ENCODE results near the gene SH3PXD2A.
"Not testable (repeated sequence)": the region's sequence is repeated elsewhere in the genome, so short reads cannot be mapped to it uniquely, and the experiment has no call there.

DNA sequence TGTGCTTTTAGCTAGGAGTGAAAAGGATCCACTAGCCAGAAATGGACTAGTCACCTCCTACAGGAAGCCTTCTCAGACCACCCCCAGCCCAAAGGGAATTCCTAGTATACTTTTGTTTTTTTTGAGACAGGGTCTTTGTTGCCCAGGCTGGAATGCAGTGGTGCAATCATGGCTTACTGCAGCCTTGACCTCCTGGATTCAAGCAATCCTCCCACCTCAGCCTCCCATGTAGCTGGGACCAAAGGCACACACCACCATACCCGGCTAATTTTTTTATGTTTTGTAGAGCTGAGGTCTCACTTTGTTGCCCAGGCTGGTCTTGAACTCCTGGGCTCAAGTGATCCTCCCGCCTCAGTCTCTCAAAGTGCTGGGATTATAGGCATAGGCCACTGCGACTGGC is 192.7 kb downstream of the SH3PXD2A start:
- not testable (repeated sequence) for TF ChIP-seq EZH2, EZH2phosphoT487 (IDR thresholded peaks at IDR 0.05)
- TF ChIP-seq, protein P1, sequence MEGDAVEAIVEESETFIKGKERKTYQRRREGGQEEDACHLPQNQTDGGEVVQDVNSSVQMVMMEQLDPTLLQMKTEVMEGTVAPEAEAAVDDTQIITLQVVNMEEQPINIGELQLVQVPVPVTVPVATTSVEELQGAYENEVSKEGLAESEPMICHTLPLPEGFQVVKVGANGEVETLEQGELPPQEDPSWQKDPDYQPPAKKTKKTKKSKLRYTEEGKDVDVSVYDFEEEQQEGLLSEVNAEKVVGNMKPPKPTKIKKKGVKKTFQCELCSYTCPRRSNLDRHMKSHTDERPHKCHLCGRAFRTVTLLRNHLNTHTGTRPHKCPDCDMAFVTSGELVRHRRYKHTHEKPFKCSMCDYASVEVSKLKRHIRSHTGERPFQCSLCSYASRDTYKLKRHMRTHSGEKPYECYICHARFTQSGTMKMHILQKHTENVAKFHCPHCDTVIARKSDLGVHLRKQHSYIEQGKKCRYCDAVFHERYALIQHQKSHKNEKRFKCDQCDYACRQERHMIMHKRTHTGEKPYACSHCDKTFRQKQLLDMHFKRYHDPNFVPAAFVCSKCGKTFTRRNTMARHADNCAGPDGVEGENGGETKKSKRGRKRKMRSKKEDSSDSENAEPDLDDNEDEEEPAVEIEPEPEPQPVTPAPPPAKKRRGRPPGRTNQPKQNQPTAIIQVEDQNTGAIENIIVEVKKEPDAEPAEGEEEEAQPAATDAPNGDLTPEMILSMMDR (IDR thresholded peaks at IDR 0.05) = not testable (repeated sequence)

Measured in neural progenitor cell (in vitro differentiated cells).